Breast epithelium (tissue), 4 donors: ENCODE measurements around the gene ACOX3. TPM values are rescaled to one million over a fixed set of nuclear protein-coding genes. Genes with fewer than 3 reads are reported as not detected.

Experiments
- DNase-seq, 2 donors: peaks; one replicate each; pipeline ENCODE4 v3.0.0-alpha.2; 2019; ENCODE audit warnings: low spot score in 2 of 2
- H3K27ac ChIP-seq, 2 donors: fragments of 200-600 bp; sonication (generic) in 1 of 2; one replicate each; pipeline ENCODE4 v1.5.1; 2016 to 2019; ENCODE audit warnings: mild to moderate bottlenecking in 1 of 2
- H3K27me3 ChIP-seq, 2 donors: fragments of 200-600 bp; sonication (generic) in 1 of 2; one replicate each; pipeline versions ENCODE4 v1.5.1 to v1.6.0; 2017 to 2019; ENCODE audit warnings: control low read depth in 1 of 2, mild to moderate bottlenecking in 1 of 2
- H3K36me3 ChIP-seq: fragments of 200-600 bp; one replicate; pipeline ENCODE4 v1.5.1; 2019
- H3K4me1 ChIP-seq, 2 donors: fragments of 200-600 bp; sonication (generic); one replicate each; pipeline ENCODE4 v1.5.1; 2016 to 2019; ENCODE audit warnings: control low read depth in 1 of 2
- H3K4me3 ChIP-seq, 3 donors: fragments of 200-600 bp; sonication (generic); 1 replicate in 2 of 3; 2 replicates in 1 of 3; pipeline ENCODE4 v1.5.1; 2016 to 2019; ENCODE audit warnings: mild to moderate bottlenecking in 3 of 3, moderate library complexity in 2 of 3
- H3K9me3 ChIP-seq, 2 donors: fragments of 200-600 bp; sonication (generic) in 1 of 2; one replicate each; pipeline ENCODE4 v1.5.1; 2016 to 2019; ENCODE audit warnings: control low read depth in 1 of 2
- POLR2A ChIP-seq: fragments of 450-650 bp; IDR thresholded peaks from one replicate; pipeline ENCODE4 v1.6.1; 2016; ENCODE audit warnings: antibody characterized with exemption, mild to moderate bottlenecking, moderate library complexity
- POLR2AphosphoS5 ChIP-seq, 3 donors: sonication (generic); formaldehyde crosslinking; IDR thresholded peaks; one replicate each; pipeline ENCODE4 v1.6.1; 2017; ENCODE audit warnings: antibody characterized with exemption in 3 of 3
- intact Hi-C: fragments of 100-400 bp; cut with DNase I; formaldehyde crosslinking; loops from one replicate; pipeline ENCODE4 v1.15.1; 2023; ENCODE audit warnings: low total_unique reads
- total RNA-seq, 3 donors: library from RNA; depleted of rRNA; stranded (reverse); fragments of >200 nt; gene quantifications; one replicate each; pipeline ENCODE4 v1.1.0, GENCODE V29; 2016
- TF ChIP-seq, protein P1 (sequence below), 3 donors: fragments of 450-650 bp; IDR thresholded peaks; one replicate each; pipeline ENCODE4 v1.5.1; 2016 to 2017; ENCODE audit warnings: antibody characterized with exemption in 3 of 3, mild to moderate bottlenecking in 3 of 3, moderate library complexity in 3 of 3

ACOX3 gene
- total RNA-seq, 3 donors from 2014 or later, result 24.0 to 69.4 (median 47.9) TPM

DNA sequence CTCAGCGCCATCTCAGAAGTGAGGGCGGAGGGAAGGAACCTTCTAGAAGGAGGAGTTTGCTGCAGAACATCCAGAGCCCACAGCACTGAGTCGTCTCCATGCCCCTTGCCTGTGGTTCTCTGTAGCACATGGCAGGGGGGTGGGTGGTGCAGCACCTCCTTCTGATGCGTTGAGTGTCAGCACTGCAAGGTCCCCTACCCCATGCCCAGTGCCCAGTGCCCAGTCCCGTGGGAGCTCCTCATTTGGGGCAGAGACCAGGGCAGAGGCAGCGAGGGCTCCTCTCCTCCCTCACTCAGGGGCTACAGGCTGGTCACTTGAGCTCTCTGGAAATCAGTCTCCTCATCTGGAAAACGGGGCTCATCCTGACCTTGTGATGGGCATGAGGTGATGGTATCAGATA lies 92.9 kb downstream of the ACOX3 start:
- no peaks in the 10 kb centered on the region for H3K27me3 ChIP-seq
- H3K9me3 ChIP-seq, result no peaks in the 10 kb centered on the region
- H3K4me3 ChIP-seq, result no peak overlapping the region
- H3K4me1 ChIP-seq, result peaks cover 0 to 6% of the 10 kb centered on the region in 2 donors
- H3K27ac ChIP-seq, result no peak overlapping the region
- TF ChIP-seq POLR2A, result no peak
- TF ChIP-seq POLR2AphosphoS5 (IDR thresholded peaks at IDR 0.05), result no peak
- TF ChIP-seq, protein P1, sequence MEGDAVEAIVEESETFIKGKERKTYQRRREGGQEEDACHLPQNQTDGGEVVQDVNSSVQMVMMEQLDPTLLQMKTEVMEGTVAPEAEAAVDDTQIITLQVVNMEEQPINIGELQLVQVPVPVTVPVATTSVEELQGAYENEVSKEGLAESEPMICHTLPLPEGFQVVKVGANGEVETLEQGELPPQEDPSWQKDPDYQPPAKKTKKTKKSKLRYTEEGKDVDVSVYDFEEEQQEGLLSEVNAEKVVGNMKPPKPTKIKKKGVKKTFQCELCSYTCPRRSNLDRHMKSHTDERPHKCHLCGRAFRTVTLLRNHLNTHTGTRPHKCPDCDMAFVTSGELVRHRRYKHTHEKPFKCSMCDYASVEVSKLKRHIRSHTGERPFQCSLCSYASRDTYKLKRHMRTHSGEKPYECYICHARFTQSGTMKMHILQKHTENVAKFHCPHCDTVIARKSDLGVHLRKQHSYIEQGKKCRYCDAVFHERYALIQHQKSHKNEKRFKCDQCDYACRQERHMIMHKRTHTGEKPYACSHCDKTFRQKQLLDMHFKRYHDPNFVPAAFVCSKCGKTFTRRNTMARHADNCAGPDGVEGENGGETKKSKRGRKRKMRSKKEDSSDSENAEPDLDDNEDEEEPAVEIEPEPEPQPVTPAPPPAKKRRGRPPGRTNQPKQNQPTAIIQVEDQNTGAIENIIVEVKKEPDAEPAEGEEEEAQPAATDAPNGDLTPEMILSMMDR (IDR thresholded peaks at IDR 0.05), result no peak
- DNase-seq, result no peak
- intact Hi-C loops, result no loop called here
- no peaks in the 10 kb centered on the region for H3K36me3 ChIP-seq

DNA sequence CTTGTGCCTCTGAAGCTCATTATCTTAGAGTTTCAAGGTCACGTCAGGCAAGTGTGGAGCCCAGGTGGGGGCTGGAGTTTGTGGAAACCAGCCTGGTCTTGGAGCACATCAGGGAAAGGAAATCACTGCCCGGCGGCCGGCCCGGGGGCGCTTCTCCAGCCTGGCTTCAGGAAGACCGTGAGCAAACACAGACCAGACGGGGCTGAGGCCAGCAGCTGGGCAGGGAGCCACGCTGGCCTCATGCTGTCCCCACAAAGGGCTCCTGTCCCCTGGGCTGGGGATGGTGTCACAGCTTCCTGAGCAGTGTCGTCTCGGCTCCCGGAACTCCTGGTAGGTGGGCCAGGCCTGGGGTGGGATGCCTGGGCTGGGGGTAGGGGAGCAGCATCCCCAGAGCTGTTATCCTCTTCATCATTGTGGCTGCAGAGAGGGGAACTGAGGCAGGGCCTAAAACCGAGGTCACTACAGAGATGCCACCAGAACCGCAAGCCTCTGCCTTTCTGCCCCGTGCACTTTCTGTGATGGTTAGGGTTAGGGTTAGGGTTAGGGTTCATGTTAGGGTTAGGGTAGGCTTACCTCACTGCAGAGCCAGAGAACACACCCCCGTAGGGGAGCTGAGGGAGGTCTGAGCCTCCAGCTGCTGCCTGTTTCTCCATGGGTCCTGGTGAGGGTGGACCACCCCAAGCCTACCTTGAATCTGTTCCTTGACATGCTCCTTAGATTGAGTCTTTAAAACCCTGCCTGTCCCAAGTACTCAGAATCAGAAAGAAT lies 93.5 kb downstream of the ACOX3 start:
- TF ChIP-seq, protein P1 (IDR thresholded peaks at IDR 0.05), result no peak
- no peak for TF ChIP-seq POLR2AphosphoS5 (IDR thresholded peaks at IDR 0.05)
- no peak for TF ChIP-seq POLR2A
- no peaks in the 10 kb centered on the region for H3K27me3 ChIP-seq
- intact Hi-C loops, result loop anchor here (1.0 kb wide), 1 partner anchor 47 kb away; no protein-coding TSS in a partner anchor
- no peaks in the 10 kb centered on the region for H3K4me1 ChIP-seq
- H3K36me3 ChIP-seq, result no peaks in the 10 kb centered on the region
- no peak overlapping the region for H3K4me3 ChIP-seq
- DNase-seq, result no peak
- no peaks in the 10 kb centered on the region for H3K9me3 ChIP-seq
- H3K27ac ChIP-seq, result no peak overlapping the region

DNA sequence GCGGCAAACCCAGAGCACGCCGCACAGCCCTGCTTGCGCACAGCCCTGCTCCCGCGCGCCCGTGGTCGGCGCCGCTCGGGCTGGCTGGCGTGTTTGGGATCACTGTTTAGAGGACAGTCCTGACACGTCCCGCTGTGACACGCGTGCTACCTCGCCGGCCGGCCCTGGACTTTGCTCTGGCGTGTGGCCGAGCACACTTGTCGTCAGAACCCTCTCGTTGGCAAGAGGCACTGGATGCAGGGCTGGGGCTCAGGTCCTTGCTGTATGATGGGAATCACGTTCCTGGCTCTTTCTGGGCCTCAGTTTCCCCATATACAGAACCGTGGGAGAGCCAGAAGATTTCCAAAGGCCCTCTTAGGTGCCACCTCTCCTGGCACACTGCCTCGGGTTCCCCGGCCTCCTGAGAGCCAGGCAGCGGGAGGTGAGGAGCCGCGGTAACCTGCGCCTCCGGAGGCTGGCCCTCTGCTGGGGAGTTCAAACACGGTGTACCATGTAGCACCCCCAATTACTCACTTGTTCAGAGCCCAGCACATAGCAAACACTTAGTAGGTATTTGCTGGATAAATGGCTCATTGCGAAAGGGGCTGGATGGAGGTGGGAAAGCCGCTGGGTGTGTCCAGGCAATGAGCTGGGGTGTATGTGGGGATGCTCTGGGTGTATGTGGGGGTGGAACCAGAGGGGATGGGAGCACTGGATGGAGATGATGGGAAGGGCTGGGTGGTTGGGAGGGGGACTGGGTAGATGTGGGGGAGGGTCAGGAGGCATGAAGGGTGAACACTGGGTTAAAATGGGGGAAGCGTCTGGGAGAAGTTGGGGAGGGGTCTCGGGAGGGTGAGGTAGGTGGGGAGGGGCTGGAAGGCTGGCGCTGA lies 94.3 kb downstream of the ACOX3 start:
- DNase-seq, result no peak
- intact Hi-C loops, result loop anchor here (1.0 kb wide), 1 partner anchor 48 kb away; no protein-coding TSS in a partner anchor
- no peaks in the 10 kb centered on the region for H3K4me1 ChIP-seq

DNA sequence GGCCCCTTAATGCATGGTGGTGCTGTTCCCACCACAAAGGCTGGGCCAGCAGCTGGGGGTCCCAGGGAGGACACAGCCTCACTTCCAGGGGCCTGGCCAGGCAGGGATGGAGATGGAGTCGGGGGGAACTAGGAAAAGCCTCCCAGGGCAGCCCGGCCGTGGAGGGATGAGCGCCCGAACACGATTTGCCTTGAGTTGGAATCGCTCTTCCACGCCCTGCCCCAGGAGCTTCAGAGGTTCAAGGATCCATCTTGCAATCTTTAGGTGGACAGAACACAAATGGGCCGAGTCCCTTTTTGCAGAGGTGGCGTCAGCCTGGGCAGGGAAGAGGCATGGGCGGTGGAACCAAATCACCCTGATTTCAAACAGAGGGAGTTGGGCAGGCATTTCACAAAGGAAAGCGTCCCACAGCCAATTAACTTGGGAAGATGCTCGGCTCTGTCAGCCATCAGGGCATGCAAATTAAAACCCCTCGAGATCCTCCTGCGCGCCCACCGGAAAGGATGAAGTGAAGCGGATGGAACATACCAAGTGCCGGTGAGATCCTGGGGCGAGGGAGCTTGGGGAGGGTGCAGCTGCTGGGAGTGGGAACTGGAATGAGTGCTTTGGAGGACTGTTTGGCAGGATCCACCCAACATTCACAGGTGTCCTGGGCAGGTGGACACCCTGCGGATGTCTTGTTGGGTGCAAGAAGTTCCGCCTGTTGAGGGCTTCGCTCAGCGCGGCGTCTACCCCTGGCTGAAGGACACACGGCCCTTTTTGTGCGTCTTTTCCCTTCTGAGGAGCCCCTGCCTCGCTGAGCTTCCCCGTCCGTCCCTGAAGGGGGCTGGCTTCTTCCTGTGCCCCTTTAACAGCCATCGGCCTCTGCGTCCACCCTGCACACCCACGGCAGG lies 95.2 kb downstream of the ACOX3 start:
- Histone ChIP-seq H3K9me3 (no peaks in the 10 kb centered on the region), H3K36me3 (no peaks in the 10 kb centered on the region), H3K4me1 (no peaks in the 10 kb centered on the region), H3K4me3 (no peak overlapping the region), H3K27me3 (no peaks in the 10 kb centered on the region), H3K27ac (no peak overlapping the region)
- intact Hi-C loops, result no loop called here
- no peak for DNase-seq
- TF ChIP-seq, protein P1 (IDR thresholded peaks at IDR 0.05), result no peak
- TF ChIP-seq POLR2AphosphoS5 (IDR thresholded peaks at IDR 0.05) (no peak), POLR2A (no peak)

More for the DNA sequence above, 94.3 kb downstream of the ACOX3 start:
- TF ChIP-seq POLR2AphosphoS5 (IDR thresholded peaks at IDR 0.05), result no peak
- no peak for TF ChIP-seq POLR2A
- TF ChIP-seq, protein P1 (IDR thresholded peaks at IDR 0.05), result no peak
- Histone ChIP-seq H3K27ac (no peak overlapping the region), H3K27me3 (no peaks in the 10 kb centered on the region), H3K36me3 (no peaks in the 10 kb centered on the region), H3K9me3 (no peaks in the 10 kb centered on the region), H3K4me3 (no peak overlapping the region)
